ENCODE measurements around the gene SLC35B1. TPM values are rescaled to one million over a fixed set of nuclear protein-coding genes. Genes with fewer than 3 reads are reported as not detected.
A peak's percentile ranks its signal among the peaks of the same experiment; 100 is the strongest.
"Not testable (repeated sequence)": the region's sequence is repeated elsewhere in the genome, so short reads cannot be mapped to it uniquely, and the experiment has no call there.

Gene SLC35B1
- total and polyA plus RNA-seq, 8 donors = 26.3 to 59.8 (median 37.3) TPM

DNA sequence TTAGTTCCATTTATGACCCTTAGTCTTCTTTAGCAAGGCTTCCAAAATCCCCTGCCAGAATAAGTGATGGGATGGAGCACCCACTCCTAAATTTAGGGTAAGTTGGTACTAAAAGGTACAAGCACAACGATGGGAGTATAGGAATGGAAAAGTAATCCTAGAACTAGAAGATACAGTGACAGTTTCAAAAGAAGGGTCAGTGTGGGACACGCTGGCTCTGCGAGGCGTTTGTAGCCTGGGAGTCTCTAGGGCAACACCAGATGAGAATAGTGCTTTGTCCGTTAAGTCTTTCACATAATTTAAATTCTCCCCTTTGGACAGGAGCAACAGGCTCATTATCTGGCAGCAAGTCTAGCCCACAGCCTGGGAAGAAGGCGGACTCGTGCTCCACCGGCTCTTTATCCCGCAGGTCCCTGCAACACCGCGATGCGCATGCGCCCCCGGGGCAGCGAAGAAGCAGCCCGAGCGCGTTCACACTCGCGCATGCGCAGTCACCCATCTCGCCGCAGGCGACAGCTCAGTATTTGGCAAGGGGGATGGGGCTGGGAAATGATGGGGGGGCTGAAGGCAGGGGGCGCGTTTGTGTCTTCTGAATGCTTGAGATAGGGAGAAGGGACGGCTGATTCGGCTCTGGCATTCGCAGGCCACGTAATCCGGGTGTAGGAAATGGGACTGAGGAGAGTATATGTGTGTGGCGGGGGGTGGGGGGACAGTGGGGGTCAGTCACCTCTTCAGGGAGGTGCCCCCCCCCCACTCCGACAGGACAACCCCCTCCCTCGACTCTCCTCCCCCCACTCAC, 30.4 kb downstream of the SLC35B1 start:
- peak; percentile 98 to 99 for DNase-seq
- Histone ChIP-seq H3K9me3 (no peaks in the 10 kb centered on the region), H3K27ac (peak overlapping the region; percentile 97 to 100 (median 99)), H3K36me3 (peaks cover 0 to 18% (median 10%) of the 10 kb centered on the region in 4 donors), H3K4me1 (peaks cover 27 to 51% (median 44%) of the 10 kb centered on the region in 4 donors), H3K27me3 (no peaks in the 10 kb centered on the region), H3K4me3 (peak overlapping the region; percentile 51 to 75 (median 70))
- intact Hi-C loops (cut with DNase I; ENCODE audit: low total_unique reads) = no loop called here
- TF ChIP-seq POLR2AphosphoS5 (IDR thresholded peaks at IDR 0.05) (peak in 2 of 3 donors; percentile 88), POLR2A (IDR thresholded peaks at IDR 0.05) (no peak), EP300 (IDR thresholded peaks at IDR 0.05) (no peak)
- TF ChIP-seq, protein P1, sequence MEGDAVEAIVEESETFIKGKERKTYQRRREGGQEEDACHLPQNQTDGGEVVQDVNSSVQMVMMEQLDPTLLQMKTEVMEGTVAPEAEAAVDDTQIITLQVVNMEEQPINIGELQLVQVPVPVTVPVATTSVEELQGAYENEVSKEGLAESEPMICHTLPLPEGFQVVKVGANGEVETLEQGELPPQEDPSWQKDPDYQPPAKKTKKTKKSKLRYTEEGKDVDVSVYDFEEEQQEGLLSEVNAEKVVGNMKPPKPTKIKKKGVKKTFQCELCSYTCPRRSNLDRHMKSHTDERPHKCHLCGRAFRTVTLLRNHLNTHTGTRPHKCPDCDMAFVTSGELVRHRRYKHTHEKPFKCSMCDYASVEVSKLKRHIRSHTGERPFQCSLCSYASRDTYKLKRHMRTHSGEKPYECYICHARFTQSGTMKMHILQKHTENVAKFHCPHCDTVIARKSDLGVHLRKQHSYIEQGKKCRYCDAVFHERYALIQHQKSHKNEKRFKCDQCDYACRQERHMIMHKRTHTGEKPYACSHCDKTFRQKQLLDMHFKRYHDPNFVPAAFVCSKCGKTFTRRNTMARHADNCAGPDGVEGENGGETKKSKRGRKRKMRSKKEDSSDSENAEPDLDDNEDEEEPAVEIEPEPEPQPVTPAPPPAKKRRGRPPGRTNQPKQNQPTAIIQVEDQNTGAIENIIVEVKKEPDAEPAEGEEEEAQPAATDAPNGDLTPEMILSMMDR (IDR thresholded peaks at IDR 0.05) = peak in 1 of 7 experiments; percentile 9
- WGBS, 5 donors = 0 to 1% (median 0%) methylated on average over 13 to 34 of the region's 34 CpGs

GRCh38 chr17:49676276-49676868, 31.4 kb downstream of the SLC35B1 start:
- peak in 1 of 2 donors; percentile 70 for DNase-seq

DNA sequence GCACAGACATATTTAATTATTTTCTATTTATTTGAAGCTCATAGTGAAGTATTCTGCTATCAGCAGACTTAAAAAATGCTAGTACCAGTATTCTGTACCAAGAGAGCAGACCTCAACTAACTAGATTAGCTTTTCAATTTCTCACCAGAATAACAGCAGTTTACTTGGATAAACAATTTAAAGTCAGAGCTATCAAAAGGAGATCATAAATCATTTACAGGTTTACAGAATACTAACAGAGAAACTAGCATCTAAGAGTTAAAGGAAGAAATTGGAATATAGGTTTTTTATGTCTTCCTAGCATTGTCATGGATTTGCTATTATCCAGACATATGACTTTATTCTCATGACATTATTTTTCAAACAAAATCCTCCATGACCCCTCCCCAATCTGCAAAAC, 33.3 kb downstream of the SLC35B1 start:
- Histone ChIP-seq H3K27me3 (no peaks in the 10 kb centered on the region), H3K4me3 (no peak overlapping the region), H3K9me3 (no peaks in the 10 kb centered on the region), H3K4me1 (peaks cover 46 to 78% (median 63%) of the 10 kb centered on the region in 4 donors), H3K36me3 (peaks cover 0 to 18% (median 10%) of the 10 kb centered on the region in 4 donors), H3K27ac (peak overlapping the region in 3 of 5 donors; percentile 2 to 99 (median 4))
- intact Hi-C loops (cut with DNase I; ENCODE audit: low total_unique reads) = no loop called here
- DNase-seq = no peak
- TF ChIP-seq POLR2A (IDR thresholded peaks at IDR 0.05) = no peak

More at GRCh38 chr17:49676276-49676868, 31.4 kb downstream of the SLC35B1 start:
- TF ChIP-seq POLR2AphosphoS5 (IDR thresholded peaks at IDR 0.05) (no peak), EP300 (IDR thresholded peaks at IDR 0.05) (no peak), POLR2A (IDR thresholded peaks at IDR 0.05) (no peak)
- TF ChIP-seq, protein P1 (IDR thresholded peaks at IDR 0.05) = no peak
- intact Hi-C loops (cut with DNase I; ENCODE audit: low total_unique reads) = no loop called here
- Histone ChIP-seq H3K9me3 (no peaks in the 10 kb centered on the region), H3K27ac (peak overlapping the region in 4 of 5 donors; percentile 98 to 100 (median 99)), H3K36me3 (peaks cover 0 to 18% (median 10%) of the 10 kb centered on the region in 4 donors), H3K4me3 (peak overlapping the region; percentile 51 to 75 (median 70)), H3K4me1 (peaks cover 32 to 60% (median 52%) of the 10 kb centered on the region in 4 donors), H3K27me3 (no peaks in the 10 kb centered on the region)
- WGBS, 5 donors = 11 to 19% (median 15%) methylated on average over 5 of the region's 5 CpGs

DNA sequence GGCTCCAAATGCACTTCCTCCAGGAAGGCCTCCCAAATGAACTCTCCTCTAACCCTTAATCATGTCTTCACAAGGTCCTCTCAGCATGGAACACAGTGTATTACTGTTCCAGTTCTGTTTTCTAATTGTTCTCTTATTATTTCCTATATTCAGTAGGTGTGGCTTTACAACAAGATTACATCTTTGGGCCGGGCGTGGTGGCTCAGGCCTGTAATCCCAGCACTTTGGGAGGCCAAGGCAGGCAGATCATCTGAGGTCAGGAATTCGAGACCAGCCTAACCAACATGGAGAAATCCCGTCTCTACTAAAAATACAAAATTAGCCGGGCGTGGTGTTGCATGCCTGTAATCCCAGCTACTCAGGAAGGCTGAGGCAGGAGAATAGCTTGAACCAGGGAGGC, 34.1 kb downstream of the SLC35B1 start:
- H3K27ac ChIP-seq = peak overlapping the region in 3 of 5 donors; percentile 2 to 99 (median 4)

GRCh38 chr17:49670641-49671040, 37.1 kb downstream of the SLC35B1 start:
- peak overlapping the region in 4 of 5 donors; percentile 1 to 61 (median 26) for H3K27ac ChIP-seq
- DNase-seq = no peak
- peaks cover 0 to 30% (median 14%) of the 10 kb centered on the region in 4 donors for H3K36me3 ChIP-seq
- no peaks in the 10 kb centered on the region for H3K9me3 ChIP-seq
- 76 to 87% (median 80%) methylated on average over 4 of the region's 4 CpGs for WGBS, 5 donors
- intact Hi-C loops (cut with DNase I; ENCODE audit: low total_unique reads) = no loop called here
- peaks cover 25 to 80% (median 47%) of the 10 kb centered on the region in 4 donors for H3K4me1 ChIP-seq
- TF ChIP-seq, protein P1 (IDR thresholded peaks at IDR 0.05) = no peak
- no peaks in the 10 kb centered on the region for H3K27me3 ChIP-seq
- H3K4me3 ChIP-seq = no peak overlapping the region

More for the DNA sequence above, 34.1 kb downstream of the SLC35B1 start:
- DNase-seq; intact Hi-C loops (cut with DNase I; ENCODE audit: low total_unique reads); H3K9me3 ChIP-seq; H3K4me3 ChIP-seq; H3K27me3 ChIP-seq: not testable (repeated sequence)
- Histone ChIP-seq H3K36me3 (peaks cover 0 to 18% (median 10%) of the 10 kb centered on the region in 4 donors), H3K4me1 (peaks cover 46 to 86% (median 63%) of the 10 kb centered on the region in 4 donors)
- 91 to 92% (median 92%) methylated on average over 6 of the region's 6 CpGs for WGBS, 5 donors

All from stomach (tissue), 9 donors.